Mesendoderm (in vitro differentiated cells): ENCODE data around the gene MAP2K1.
A peak's percentile ranks its signal among the peaks of the same experiment; 100 is the strongest.
"Not testable (repeated sequence)": the region's sequence is repeated elsewhere in the genome, so short reads cannot be mapped to it uniquely, and the experiment has no call there.

Source experiments
- DNase-seq: peaks from one replicate; pipeline ENCODE4 v3.0.0; 2013
- H2AK5ac ChIP-seq: 2 replicates; pipeline ENCODE4 v1.6.1; 2013; ENCODE audit warnings: low read length, inconsistent platforms
- H2BK120ac ChIP-seq: 2 replicates; pipeline ENCODE4 v1.6.1; 2013; ENCODE audit warnings: low read depth, mild to moderate bottlenecking, low read length, moderate library complexity, mixed read lengths
- H2BK15ac ChIP-seq: replicated peaks from 2 replicates; pipeline ENCODE4 v1.6.1; 2013; ENCODE audit warnings: low read depth, mild to moderate bottlenecking, moderate library complexity
- H2BK5ac ChIP-seq: 2 replicates; pipeline ENCODE4 v1.6.1; 2013; ENCODE audit warnings: low read length, inconsistent platforms
- H3K18ac ChIP-seq: 2 replicates; pipeline ENCODE4 v1.6.1; 2013; ENCODE audit warnings: mild to moderate bottlenecking, low read length, mixed read lengths
- H3K23ac ChIP-seq: one replicate; pipeline ENCODE4 v1.6.1; 2013; ENCODE audit warnings: low read length
- H3K27ac ChIP-seq: 2 replicates; pipeline ENCODE4 v1.5.1; 2013; ENCODE audit warnings: low read depth, mild to moderate bottlenecking, inconsistent platforms, low read length, moderate library complexity
- H3K27me3 ChIP-seq: 2 replicates; pipeline ENCODE4 v1.6.1; 2013; ENCODE audit warnings: low read length, control low read depth, mild to moderate bottlenecking, inconsistent platforms; ENCODE audit not compliant: insufficient read depth, poor library complexity
- H3K36me3 ChIP-seq: 2 replicates; pipeline ENCODE4 v1.6.1; 2013; ENCODE audit warnings: low read length, inconsistent platforms; ENCODE audit not compliant: control insufficient read depth, insufficient read depth
- H3K4ac ChIP-seq: one replicate; pipeline ENCODE4 v1.6.1; 2013; ENCODE audit warnings: low read depth, mild to moderate bottlenecking, low read length, moderate library complexity
- H3K4me1 ChIP-seq: 2 replicates; pipeline ENCODE4 v1.6.1; 2013; ENCODE audit warnings: low read depth, low read length, inconsistent platforms; ENCODE audit not compliant: control insufficient read depth
- H3K4me2 ChIP-seq: 2 replicates; pipeline ENCODE4 v1.6.1; 2013; ENCODE audit warnings: low read length
- H3K4me3 ChIP-seq: 2 replicates; pipeline ENCODE4 v1.5.1; 2013; ENCODE audit warnings: mild to moderate bottlenecking, low read length
- H3K56ac ChIP-seq: one replicate; pipeline ENCODE4 v1.6.1; 2013; ENCODE audit warnings: low read length
- H3K79me1 ChIP-seq: 2 replicates; pipeline ENCODE4 v1.6.1; 2013; ENCODE audit warnings: low read length, inconsistent platforms
- H3K79me2 ChIP-seq: 2 replicates; pipeline ENCODE4 v1.6.1; 2013; ENCODE audit warnings: mild to moderate bottlenecking, low read length; ENCODE audit not compliant: control insufficient read depth, insufficient read depth
- H3K9ac ChIP-seq: 2 replicates; pipeline ENCODE4 v1.6.1; 2013; ENCODE audit warnings: low read length, inconsistent platforms
- H4K5ac ChIP-seq: one replicate; pipeline ENCODE4 v1.6.1; 2013; ENCODE audit warnings: low read length
- H4K8ac ChIP-seq: one replicate; pipeline ENCODE4 v1.6.1; 2013; ENCODE audit warnings: low read depth, mild to moderate bottlenecking, control low read depth, low read length, moderate library complexity
- WGBS: extraction: QIAGEN DNeasy Blood & Tissue Kit; methylation state at CpG from one replicate; pipeline ENCODE4 v1.1.7; 2013; ENCODE audit warnings: low lambda C conversion rate, missing lambda C conversion rate; ENCODE audit not compliant: insufficient coverage; ENCODE audit errors: extremely low coverage; 5-methylcytosine and 5-hydroxymethylcytosine counted together

MAP2K1 gene

DNA sequence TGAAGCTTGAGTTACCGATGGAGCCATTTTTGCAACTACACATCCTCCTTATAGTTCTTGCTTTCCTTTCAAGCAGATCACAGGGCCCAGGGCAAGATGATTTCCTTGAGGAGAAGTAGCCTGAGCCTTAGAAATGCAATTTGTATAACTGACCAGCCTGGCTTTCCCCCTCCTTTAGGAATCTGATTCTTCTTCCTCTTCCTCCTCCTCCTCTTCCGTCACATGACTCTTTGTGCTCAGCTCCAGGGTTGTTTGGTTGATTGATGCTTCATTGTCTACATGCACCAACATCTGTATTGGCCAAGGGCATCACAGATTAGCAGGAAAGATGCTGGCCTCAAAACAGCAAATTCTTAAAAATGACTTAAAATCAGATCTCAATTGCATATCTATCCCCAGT is 107.5 kb downstream of the MAP2K1 start:
- no CpG with 5 or more reads among the region's 2 CpGs for WGBS

GRCh38 chr15:66496951-66497501 is 110.3 kb downstream of the MAP2K1 start:
- DNase-seq: no peak
- no CpG with 5 or more reads among the region's 17 CpGs for WGBS

More for the DNA sequence above, 107.5 kb downstream of the MAP2K1 start:
- Histone ChIP-seq H3K4me2 (no peak overlapping the region), H4K8ac (no peak overlapping the region), H3K79me1 (peaks cover 3% of the 10 kb centered on the region), H3K27ac (no peak overlapping the region), H3K36me3 (peaks cover 10% of the 10 kb centered on the region), H2BK5ac (no peak overlapping the region), H3K56ac (no peak overlapping the region), H3K23ac (no peak overlapping the region), H3K18ac (no peak overlapping the region), H2BK15ac (no peak overlapping the region), H3K9ac (no peak overlapping the region), H2AK5ac (no peak overlapping the region), H3K27me3 (no peaks in the 10 kb centered on the region), H4K5ac (no peak overlapping the region), H3K79me2 (no peaks in the 10 kb centered on the region), H3K4me1 (no peaks in the 10 kb centered on the region), H3K4ac (no peak overlapping the region), H2BK120ac (no peak overlapping the region), H3K4me3 (no peak overlapping the region)
- no peak for DNase-seq

GRCh38 chr15:66497502-66498455 is 111.1 kb downstream of the MAP2K1 start, which contains the start of gene SNAPC5:
SNAPC5 (minus strand) TSS chr15:66497762; CDS start chr15:66497731, 31 bp downstream.
- Histone ChIP-seq H2BK15ac (no peak within 1 kb of the TSS), H2BK5ac (peak within 1 kb of the TSS; percentile 65), H3K27me3 (no peaks in the 10 kb centered on the region), H3K23ac (peak within 1 kb of the TSS; percentile 73), H3K9ac (peak within 1 kb of the TSS; percentile 91), H3K56ac (peak within 1 kb of the TSS; percentile 94), H3K18ac (no peak within 1 kb of the TSS), H4K8ac (no peak within 1 kb of the TSS), H3K4me2 (peak within 1 kb of the TSS; percentile 83), H3K36me3 (peaks cover 8% of the 10 kb centered on the region), H2AK5ac (peak within 1 kb of the TSS; percentile 48), H4K5ac (peak within 1 kb of the TSS; percentile 47), H3K4me1 (no peaks in the 10 kb centered on the region), H3K79me2 (peaks cover 11% of the 10 kb centered on the region), H3K27ac (peak within 1 kb of the TSS; percentile 79), H3K4me3 (peak within 1 kb of the TSS; percentile 71), H3K4ac (peak within 1 kb of the TSS; percentile 83), H2BK120ac (no peak within 1 kb of the TSS), H3K79me1 (peaks cover 3% of the 10 kb centered on the region)
- WGBS: no CpG with 5 or more reads among the region's 43 CpGs
- peak; percentile 98 for DNase-seq

More at GRCh38 chr15:66496951-66497501, 110.3 kb downstream of the MAP2K1 start:
- peaks cover 3% of the 10 kb centered on the region for H3K79me1 ChIP-seq
- no peak overlapping the region for H4K8ac ChIP-seq
- H3K23ac ChIP-seq: peak overlapping the region; percentile 73
- H2AK5ac ChIP-seq: peak overlapping the region; percentile 48
- H4K5ac ChIP-seq: peak overlapping the region; percentile 47
- no peaks in the 10 kb centered on the region for H3K27me3 ChIP-seq
- H3K4me2 ChIP-seq: peak overlapping the region; percentile 83
- H3K56ac ChIP-seq: peak overlapping the region; percentile 94
- no peak overlapping the region for H2BK120ac ChIP-seq
- H3K9ac ChIP-seq: peak overlapping the region; percentile 91
- peak overlapping the region; percentile 79 for H3K27ac ChIP-seq
- peak overlapping the region; percentile 65 for H2BK5ac ChIP-seq
- H3K36me3 ChIP-seq: peaks cover 8% of the 10 kb centered on the region
- H3K79me2 ChIP-seq: peaks cover 7% of the 10 kb centered on the region
- no peak overlapping the region for H3K18ac ChIP-seq
- no peaks in the 10 kb centered on the region for H3K4me1 ChIP-seq
- H3K4me3 ChIP-seq: peak overlapping the region; percentile 71
- H2BK15ac ChIP-seq: no peak overlapping the region
- peak overlapping the region; percentile 83 for H3K4ac ChIP-seq

DNA sequence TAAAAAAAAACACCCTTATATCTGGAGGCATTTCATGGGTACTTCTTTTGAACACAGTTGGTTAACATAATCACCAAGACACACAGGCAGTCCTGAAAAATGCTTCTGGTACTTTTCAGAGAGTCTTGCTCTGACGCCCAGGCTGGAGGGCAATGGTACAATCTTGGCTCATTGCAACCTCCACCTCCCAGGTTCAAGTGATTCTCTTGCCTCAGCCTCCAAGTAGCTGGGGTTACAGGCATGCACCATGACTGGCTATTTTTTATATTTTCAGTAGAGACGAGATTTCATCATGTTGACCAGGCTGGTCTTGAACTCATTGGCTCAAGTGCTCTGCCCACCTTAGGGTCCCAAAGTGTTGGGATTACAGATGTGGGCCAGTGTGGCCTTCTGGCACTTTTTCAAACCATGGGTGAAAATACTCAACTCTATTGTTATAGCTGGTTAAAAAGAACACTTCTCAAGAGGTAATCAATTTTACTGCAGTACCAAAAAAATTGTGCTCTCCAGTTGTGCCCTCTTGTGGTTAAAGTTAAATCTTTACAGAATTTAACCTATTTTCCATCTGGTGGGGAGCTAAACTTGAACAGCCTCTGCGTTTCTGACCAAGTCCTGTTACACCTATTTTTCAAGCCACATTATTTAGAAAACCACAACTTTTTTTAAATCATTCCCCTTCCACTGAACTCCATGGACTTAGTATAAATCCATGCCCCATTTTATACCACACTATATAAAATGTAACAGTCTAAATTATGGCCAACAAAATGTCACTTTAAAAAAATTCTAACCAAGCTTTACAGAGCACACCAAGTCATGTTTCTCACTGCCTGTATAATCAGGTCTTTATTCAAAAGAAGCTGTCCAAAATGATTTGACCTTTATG is 112.0 kb downstream of the MAP2K1 start:
- Histone ChIP-seq H2AK5ac (no peak overlapping the region), H3K79me1 (peaks cover 3% of the 10 kb centered on the region), H3K27ac (no peak overlapping the region), H2BK15ac (no peak overlapping the region), H3K9ac (no peak overlapping the region), H3K23ac (no peak overlapping the region), H4K8ac (no peak overlapping the region), H2BK5ac (no peak overlapping the region), H3K27me3 (no peaks in the 10 kb centered on the region), H3K4ac (no peak overlapping the region), H3K79me2 (peaks cover 21% of the 10 kb centered on the region), H3K4me1 (no peaks in the 10 kb centered on the region), H3K36me3 (peaks cover 10% of the 10 kb centered on the region), H3K56ac (no peak overlapping the region), H2BK120ac (no peak overlapping the region), H3K4me2 (no peak overlapping the region), H4K5ac (no peak overlapping the region), H3K18ac (no peak overlapping the region), H3K4me3 (no peak overlapping the region)
- no CpG with 5 or more reads among the region's 3 CpGs for WGBS
- DNase-seq: peak; percentile 44

GRCh38 chr15:66500346-66500745 is 113.6 kb downstream of the MAP2K1 start:
- H3K4ac ChIP-seq, H3K56ac ChIP-seq, H2BK5ac ChIP-seq, H3K4me2 ChIP-seq, H3K4me3 ChIP-seq, H3K18ac ChIP-seq, H4K8ac ChIP-seq, H3K9ac ChIP-seq, H3K27me3 ChIP-seq, H3K4me1 ChIP-seq, H3K27ac ChIP-seq, H3K79me1 ChIP-seq, H2BK15ac ChIP-seq, H2AK5ac ChIP-seq, H2BK120ac ChIP-seq, H3K23ac ChIP-seq, H4K5ac ChIP-seq, DNase-seq: not testable (repeated sequence)
- H3K36me3 ChIP-seq: peaks cover 10% of the 10 kb centered on the region
- H3K79me2 ChIP-seq: peaks cover 31% of the 10 kb centered on the region
- no CpG with 5 or more reads among the region's 7 CpGs for WGBS
